T-cell (primary cell): ENCODE measurements around the gene AK8. TPM values are rescaled to one million over a fixed set of nuclear protein-coding genes. Genes with fewer than 3 reads are reported as not detected.

Experiments
- ATAC-seq, 4 experiments: fragments of 200-7000 bp in 3 of 4; fragments of 150-1000 bp in 1 of 4; cut with Tn5 transposase; replicated peaks in 1 of 4; 1 replicate in 3 of 4; 2 replicates in 1 of 4; pipeline ENCODE4 v1.10.0; 2021; ENCODE audit warnings: moderate library complexity in 3 of 4, mild to moderate bottlenecking in 2 of 4, moderate number of reproducible peaks in 1 of 4
- CTCF ChIA-PET, 2 donors: fragments of 300-600 bp; sonication (Branson Sonifier 250); formaldehyde crosslinking; loops; one replicate each; lab custom pipeline; 2022; ENCODE audit warnings: antibody characterized with exemption in 2 of 2; lab: Charles Lee
- POLR2A ChIA-PET, 2 donors: fragments of 300-600 bp; sonication (Branson Sonifier 250); formaldehyde crosslinking; loops; one replicate each; lab custom pipeline; 2022; ENCODE audit warnings: antibody characterized with exemption in 2 of 2; lab: Charles Lee
- DNase-seq, 35 experiments: peaks; one replicate each; pipeline versions ENCODE4 v3.0.0 to v3.0.0-alpha.2; 2013 to 2023
- H3K27ac ChIP-seq: one replicate; pipeline ENCODE4 v1.5.1; 2013; ENCODE audit warnings: low read length
- H3K27me3 ChIP-seq, 2 experiments: replicated peaks in 1 of 2; 1 replicate in 1 of 2; 2 replicates in 1 of 2; pipeline versions ENCODE4 v1.6.1 to v1.7.0; 2013; ENCODE audit warnings: low read length in 1 of 2, mixed read lengths in 1 of 2; ENCODE audit not compliant: control insufficient read depth in 2 of 2, insufficient read depth in 2 of 2; ENCODE audit errors: extremely low read depth in 1 of 2
- H3K36me3 ChIP-seq, 2 donors: 1 replicate in 1 of 2; 2 replicates in 1 of 2; pipeline versions ENCODE4 v1.6.1 to v1.7.0; 2013; ENCODE audit warnings: low read length in 1 of 2; ENCODE audit not compliant: control insufficient read depth in 2 of 2, insufficient read depth in 1 of 2; ENCODE audit errors: extremely low read depth in 1 of 2
- H3K4me1 ChIP-seq, 2 experiments: 1 replicate in 1 of 2; 2 replicates in 1 of 2; pipeline versions ENCODE4 v1.6.1 to v1.7.0; 2013; ENCODE audit warnings: low read length in 2 of 2, mixed read lengths in 1 of 2; ENCODE audit not compliant: insufficient read depth in 2 of 2, control insufficient read depth in 1 of 2; ENCODE audit errors: extremely low read depth in 1 of 2
- H3K4me3 ChIP-seq, 2 donors: 1 replicate in 1 of 2; 2 replicates in 1 of 2; pipeline versions ENCODE4 v1.5.1 to v1.7.0; 2013; ENCODE audit warnings: mild to moderate bottlenecking in 2 of 2, low read length in 1 of 2, moderate library complexity in 1 of 2; ENCODE audit not compliant: control insufficient read depth in 1 of 2; ENCODE audit errors: extremely low read depth in 1 of 2
- H3K9me3 ChIP-seq: 2 replicates; pipeline ENCODE4 v1.7.0; 2013
- H3K27ac Mint-ChIP-seq, 2 donors: one replicate each; pipeline ENCODE4 v1.8.0; 2020 to 2021; ENCODE audit warnings: mild to moderate bottlenecking in 2 of 2, mixed read lengths in 2 of 2
- H3K27me3 Mint-ChIP-seq, 2 donors: one replicate each; pipeline ENCODE4 v1.8.0; 2021 to 2022; ENCODE audit warnings: mixed read lengths in 2 of 2
- H3K36me3 Mint-ChIP-seq: one replicate; pipeline ENCODE4 v1.8.0; 2021; ENCODE audit warnings: mixed read lengths
- H3K4me1 Mint-ChIP-seq, 3 donors: one replicate each; pipeline ENCODE4 v1.8.0; 2020 to 2022; ENCODE audit warnings: mixed read lengths in 3 of 3, mild to moderate bottlenecking in 1 of 3
- H3K4me3 Mint-ChIP-seq, 3 donors: one replicate each; pipeline ENCODE4 v1.8.0; 2020 to 2022; ENCODE audit warnings: mild to moderate bottlenecking in 3 of 3, mixed read lengths in 3 of 3, moderate library complexity in 3 of 3
- H3K9me3 Mint-ChIP-seq, 3 donors: one replicate each; pipeline ENCODE4 v1.8.0; 2020 to 2022; ENCODE audit warnings: mixed read lengths in 3 of 3
- WGBS: methylation state at CpG from one replicate; pipeline ENCODE4 v1.1.5; 2013; ENCODE audit warnings: missing lambda C conversion rate; ENCODE audit not compliant: insufficient coverage; 5-methylcytosine and 5-hydroxymethylcytosine counted together
- total RNA-seq, 35 experiments: library from RNA in 6 of 35; stranded (reverse) in 6 of 35; fragments of 120-200 nt in 1 of 35; gene quantifications; one replicate each; pipeline versions ENCODE4 v1.2.1 to v1.2.4 and lab custom pipeline; 2013 to 2026

The AK8 gene
- total RNA-seq, 5 donors from 2014 or later (not counting 1 experiment from before 2014, with no cell fraction given): not detected

DNA sequence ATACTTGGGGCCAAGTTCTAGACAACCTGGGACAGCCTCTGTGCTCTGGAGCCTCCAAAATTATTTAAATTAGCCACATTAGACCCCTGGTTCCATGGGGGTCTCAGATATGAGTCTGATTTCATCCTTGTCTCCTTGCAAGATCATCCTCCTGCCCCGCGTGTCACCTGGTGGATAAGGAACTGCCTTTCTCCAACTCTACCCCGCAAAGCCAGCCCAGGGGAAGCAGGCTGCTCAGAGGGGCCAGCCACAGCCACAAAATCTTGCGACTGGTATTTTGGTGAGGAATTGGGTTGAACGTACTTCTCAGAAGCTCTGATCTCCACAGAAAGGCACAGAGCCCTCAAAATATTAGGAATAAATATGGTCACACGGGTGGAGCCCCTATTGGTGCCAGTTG, 101.2 kb downstream of the AK8 start:
- WGBS: 75% methylated on average over 2 of the region's 6 CpGs
- ATAC-seq: no peak
- peaks cover 2% of the 10 kb centered on the region for H3K36me3 Mint-ChIP-seq
- DNase-seq: no peak
- Histone ChIP-seq H3K36me3 (no peaks in the 10 kb centered on the region), H3K9me3 (no peaks in the 10 kb centered on the region), H3K4me3 (no peak overlapping the region), H3K27ac (no peak overlapping the region), H3K27me3 (peaks cover 0 to 21% of the 10 kb centered on the region in 2 experiments), H3K4me1 (peaks cover 5% of the 10 kb centered on the region in 2 experiments)
- peaks cover 15 to 26% (median 20%) of the 10 kb centered on the region in 3 donors for H3K4me1 Mint-ChIP-seq
- peaks cover 0 to under 1% (median 0%) of the 10 kb centered on the region in 3 donors for H3K9me3 Mint-ChIP-seq
- ChIA-PET CTCF (no interaction called here), POLR2A (no interaction called here)
- H3K27ac Mint-ChIP-seq: peak overlapping the region in 1 of 2 donors; percentile 12
- H3K27me3 Mint-ChIP-seq: peaks cover 19 to 33% of the 10 kb centered on the region in 2 donors
- H3K4me3 Mint-ChIP-seq: no peak overlapping the region

DNA sequence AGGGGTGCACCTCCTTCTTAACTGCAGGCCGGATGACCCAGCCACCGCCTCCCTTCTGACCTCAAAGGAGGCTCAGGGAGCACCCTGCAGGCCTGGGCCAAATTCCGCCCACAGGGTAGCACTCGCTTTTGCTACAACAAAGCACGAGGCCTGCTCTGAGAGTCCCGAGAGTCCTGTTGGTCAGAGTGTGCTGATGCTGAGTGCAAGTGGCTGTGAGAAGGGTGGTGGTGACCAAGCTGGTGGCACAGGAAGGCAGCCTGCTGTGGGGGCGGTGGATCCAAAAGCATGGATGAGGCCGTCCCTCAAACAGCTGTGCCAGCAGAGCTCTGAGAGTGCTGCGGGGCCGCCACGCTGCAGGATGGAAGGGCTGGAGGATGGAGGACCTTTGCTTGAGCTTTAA, 101.8 kb downstream of the AK8 start:
- Histone ChIP-seq H3K9me3 (no peaks in the 10 kb centered on the region), H3K36me3 (peaks cover 0 to 3% of the 10 kb centered on the region in 2 donors), H3K27me3 (peaks cover 0 to 21% of the 10 kb centered on the region in 2 experiments), H3K27ac (no peak overlapping the region), H3K4me3 (no peak overlapping the region), H3K4me1 (peaks cover 5% of the 10 kb centered on the region in 2 experiments)
- no peak overlapping the region for H3K4me3 Mint-ChIP-seq
- no peak for ATAC-seq
- POLR2A ChIA-PET: no interaction called here
- H3K36me3 Mint-ChIP-seq: peaks cover 6% of the 10 kb centered on the region
- H3K27me3 Mint-ChIP-seq: peaks cover 15 to 29% of the 10 kb centered on the region in 2 donors
- peaks cover 15 to 26% (median 20%) of the 10 kb centered on the region in 3 donors for H3K4me1 Mint-ChIP-seq
- peaks cover 0 to 4% (median 3%) of the 10 kb centered on the region in 3 donors for H3K9me3 Mint-ChIP-seq
- CTCF ChIA-PET: no interaction called here
- DNase-seq: no peak
- no peak overlapping the region for H3K27ac Mint-ChIP-seq
- 90% methylated on average over 7 of the region's 11 CpGs for WGBS

- H3K27me3 ChIP-seq: peaks cover 0 to 20% of the 10 kb centered on the region in 2 experiments
- H3K27me3 Mint-ChIP-seq: peaks cover 13 to 23% of the 10 kb centered on the region in 2 donors
- peaks cover 0 to 4% (median 3%) of the 10 kb centered on the region in 3 donors for H3K9me3 Mint-ChIP-seq
- no peak overlapping the region for H3K27ac ChIP-seq
- peaks cover 0 to 3% of the 10 kb centered on the region in 2 donors for H3K36me3 ChIP-seq
- no peak overlapping the region for H3K4me3 ChIP-seq
- no peak overlapping the region for H3K27ac Mint-ChIP-seq
- ChIA-PET CTCF (no interaction called here), POLR2A (no interaction called here)
- peaks cover 7 to 9% of the 10 kb centered on the region in 2 experiments for H3K4me1 ChIP-seq
- WGBS: 81% methylated on average over 2 of the region's 4 CpGs
- no peak overlapping the region for H3K4me3 Mint-ChIP-seq
- ATAC-seq (no peak), DNase-seq (no peak)
- H3K4me1 Mint-ChIP-seq: peaks cover 15 to 25% (median 19%) of the 10 kb centered on the region in 3 donors
- H3K9me3 ChIP-seq: no peaks in the 10 kb centered on the region
- peaks cover 6% of the 10 kb centered on the region for H3K36me3 Mint-ChIP-seq
These were observed 102.4 kb downstream of the AK8 start for GRCh38 chr9:132775720-132776119.

GRCh38 chr9:132774886-132775285, 103.2 kb downstream of the AK8 start:
- no peak for DNase-seq
- Histone ChIP-seq H3K9me3 (no peaks in the 10 kb centered on the region), H3K36me3 (peaks cover 0 to 3% of the 10 kb centered on the region in 2 donors), H3K27ac (no peak overlapping the region), H3K27me3 (peaks cover 0 to 15% of the 10 kb centered on the region in 2 experiments), H3K4me3 (no peak overlapping the region), H3K4me1 (peaks cover 11 to 14% of the 10 kb centered on the region in 2 experiments)
- H3K4me1 Mint-ChIP-seq: peaks cover 14 to 20% (median 18%) of the 10 kb centered on the region in 3 donors
- no peak overlapping the region for H3K27ac Mint-ChIP-seq
- no CpG with 5 or more reads among the region's 1 CpG for WGBS
- peaks cover 0 to 4% (median 3%) of the 10 kb centered on the region in 3 donors for H3K9me3 Mint-ChIP-seq
- no peak overlapping the region for H3K4me3 Mint-ChIP-seq
- H3K27me3 Mint-ChIP-seq: peaks cover 7 to 15% of the 10 kb centered on the region in 2 donors
- CTCF ChIA-PET: no interaction called here
- ATAC-seq: no peak
- POLR2A ChIA-PET: no interaction called here
- peaks cover 6% of the 10 kb centered on the region for H3K36me3 Mint-ChIP-seq

DNA sequence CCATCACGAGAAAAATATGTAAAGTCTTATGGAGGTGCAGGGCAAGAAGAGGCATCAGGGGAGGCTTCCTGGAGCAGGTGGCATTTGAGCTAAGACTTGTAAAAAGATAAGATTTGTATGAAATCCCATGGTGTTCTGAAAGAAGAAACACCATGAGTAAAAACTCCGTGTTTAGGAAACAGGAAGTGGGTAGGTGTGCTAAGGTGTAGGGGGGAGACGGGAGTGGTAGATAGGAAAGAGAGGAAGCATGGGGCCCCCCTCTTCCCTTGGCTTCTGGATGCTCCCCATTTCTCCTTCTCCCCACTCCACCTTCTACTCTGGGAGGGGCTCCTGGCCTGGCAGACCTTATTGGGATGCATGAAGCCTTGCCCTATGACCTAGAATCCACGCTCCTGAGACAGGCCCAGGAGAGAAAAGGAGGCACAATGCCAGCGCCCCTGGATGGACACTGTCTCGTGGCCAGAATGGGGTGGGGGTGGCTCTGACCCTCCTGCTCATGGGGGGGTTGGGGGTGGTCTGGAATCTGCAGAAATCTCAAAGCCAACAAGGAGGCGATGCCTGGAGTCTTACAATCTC, 104.2 kb downstream of the AK8 start:
- CTCF ChIA-PET: no interaction called here
- no peak for ATAC-seq
- Mint-ChIP-seq H3K4me1 (peaks cover 18 to 27% (median 18%) of the 10 kb centered on the region in 3 donors), H3K4me3 (no peak overlapping the region), H3K36me3 (peaks cover 6% of the 10 kb centered on the region), H3K9me3 (peaks cover 0 to 4% (median 3%) of the 10 kb centered on the region in 3 donors), H3K27ac (no peak overlapping the region), H3K27me3 (peaks cover 0 to 7% of the 10 kb centered on the region in 2 donors)
- DNase-seq: no peak
- Histone ChIP-seq H3K9me3 (no peaks in the 10 kb centered on the region), H3K4me3 (no peak overlapping the region), H3K4me1 (peaks cover 13 to 19% of the 10 kb centered on the region in 2 experiments), H3K36me3 (peaks cover 0 to 3% of the 10 kb centered on the region in 2 donors), H3K27ac (no peak overlapping the region), H3K27me3 (peaks cover 0 to 13% of the 10 kb centered on the region in 2 experiments)
- no CpG with 5 or more reads among the region's 7 CpGs for WGBS
- POLR2A ChIA-PET: interaction anchor here (0.6 to 0.7 kb wide), 2 partner anchors 104 to 438 kb away, joined by 3 to 4 read pairs; partner anchors contain the start of gene DDX31 (in 1 of the 2)

- no peaks in the 10 kb centered on the region for H3K9me3 ChIP-seq
- peaks cover 6% of the 10 kb centered on the region for H3K36me3 Mint-ChIP-seq
- ATAC-seq (no peak), DNase-seq (no peak)
- 95% methylated on average over 2 of the region's 2 CpGs for WGBS
- H3K27me3 Mint-ChIP-seq: peaks cover 0 to 5% of the 10 kb centered on the region in 2 donors
- no peak overlapping the region for H3K27ac ChIP-seq
- peaks cover 0 to 3% of the 10 kb centered on the region in 2 donors for H3K36me3 ChIP-seq
- peaks cover 16 to 24% of the 10 kb centered on the region in 2 experiments for H3K4me1 ChIP-seq
- peaks cover 0 to 13% of the 10 kb centered on the region in 2 experiments for H3K27me3 ChIP-seq
- peaks cover 0 to 4% (median 3%) of the 10 kb centered on the region in 3 donors for H3K9me3 Mint-ChIP-seq
- H3K27ac Mint-ChIP-seq: peak overlapping the region in 1 of 2 donors; percentile 49
- ChIA-PET CTCF (no interaction called here), POLR2A (no interaction called here)
- H3K4me3 Mint-ChIP-seq: peak overlapping the region in 2 of 3 donors; percentile 1 to 2
- peaks cover 21 to 32% (median 23%) of the 10 kb centered on the region in 3 donors for H3K4me1 Mint-ChIP-seq
- H3K4me3 ChIP-seq: no peak overlapping the region
These were observed 105.0 kb downstream of the AK8 start for GRCh38 chr9:132773093-132773492.
